Endothelial cell of umbilical vein (primary cell): ENCODE data around the gene STPG3. TPM values are rescaled to one million over a fixed set of nuclear protein-coding genes. Genes with fewer than 3 reads are reported as not detected.

ENCODE experiments used
- BruUV-seq: library from RNA; stranded (reverse); fragments of 400-500 nt; replicated peaks from 2 replicates; lab custom pipeline; 2021; lab: Mats Ljungman, UMichigan
- CTCF ChIA-PET: fragments of 300-600, 350-600 bp; sonication (Branson Sonifier 250); formaldehyde crosslinking; loops from one replicate; lab custom pipeline; 2021; ENCODE audit warnings: antibody characterized with exemption, inconsistent platforms; lab: Charles Lee
- POLR2A ChIA-PET: fragments of 300-600, 350-600 bp; sonication (Branson Sonifier 250); formaldehyde crosslinking; loops from one replicate; lab custom pipeline; 2021; ENCODE audit warnings: antibody characterized with exemption, inconsistent platforms; lab: Charles Lee
- DNase-seq: peaks from one replicate; pipeline ENCODE4 v3.0.0-alpha.2; 2011; ENCODE audit warnings: low read depth, low spot score
- FAIRE-seq: peaks from 2 replicates; lab custom pipeline; 2011; peaks lifted over from hg19 to GRCh38; lab: Jason Lieb, UNC
- H2AFZ ChIP-seq: 2 replicates; pipeline ENCODE4 v1.6.0; 2012; ENCODE audit warnings: low read depth, low read length, control low read depth, inconsistent platforms
- H3K27ac ChIP-seq: 2 replicates; pipeline ENCODE4 v1.5.1; 2011; ENCODE audit warnings: low read depth, mild to moderate bottlenecking, control low read depth, low read length, moderate library complexity; ENCODE audit not compliant: insufficient read depth
- H3K27me3 ChIP-seq, 2 experiments: 2 replicates each; pipeline versions ENCODE4 v1.6.0 to v1.6.1; 2011; ENCODE audit warnings: low read length in 2 of 2, mixed read lengths in 1 of 2; ENCODE audit not compliant: control insufficient read depth in 2 of 2, insufficient read depth in 2 of 2
- H3K36me3 ChIP-seq, 2 experiments: 2 replicates in 1 of 2; 3 replicates in 1 of 2; pipeline ENCODE4 v1.5.1; 2011; ENCODE audit warnings: low read length in 2 of 2, mild to moderate bottlenecking in 1 of 2, moderate library complexity in 1 of 2; ENCODE audit not compliant: control insufficient read depth in 2 of 2, insufficient read depth in 2 of 2; ENCODE audit errors: extremely low read depth in 1 of 2
- H3K4me1 ChIP-seq: 3 replicates; pipeline ENCODE4 v1.5.1; 2011; ENCODE audit warnings: mild to moderate bottlenecking, low read length; ENCODE audit not compliant: control insufficient read depth, insufficient read depth; ENCODE audit errors: extremely low read depth
- H3K4me2 ChIP-seq: 2 replicates; pipeline ENCODE4 v1.6.1; 2011; ENCODE audit warnings: low read length, control low read depth, mixed read lengths; ENCODE audit not compliant: insufficient read depth
- H3K4me3 ChIP-seq, 3 experiments: fragments of 200-600 bp in 1 of 3; sonication (generic), shearing (Covaris generic) in 1 of 3; replicated peaks in 1 of 3; 2 replicates each; pipeline ENCODE4 v1.5.1; 2011 to 2016; ENCODE audit warnings: control low read depth in 3 of 3, low read length in 3 of 3, mild to moderate bottlenecking in 2 of 3, inconsistent platforms in 1 of 3, low read depth in 1 of 3, moderate library complexity in 1 of 3; ENCODE audit not compliant: insufficient read depth in 1 of 3
- H3K79me2 ChIP-seq: 2 replicates; pipeline ENCODE4 v1.6.0; 2012; ENCODE audit warnings: low read length, inconsistent platforms; ENCODE audit not compliant: control insufficient read depth, insufficient read depth
- H3K9ac ChIP-seq: replicated peaks from 2 replicates; pipeline ENCODE3; 2011; ENCODE audit warnings: low read length, control low read depth; ENCODE audit not compliant: insufficient read depth; ENCODE audit errors: extremely low read depth
- H3K9me1 ChIP-seq: replicated peaks from 3 replicates; pipeline ENCODE4 v1.6.0; 2011; ENCODE audit warnings: mild to moderate bottlenecking, low read length; ENCODE audit not compliant: control insufficient read depth, insufficient read depth; ENCODE audit errors: extremely low read depth
- H3K9me3 ChIP-seq: replicated peaks from 2 replicates; pipeline ENCODE4 v1.5.1; 2012; ENCODE audit warnings: low read length, inconsistent platforms; ENCODE audit not compliant: control insufficient read depth, insufficient read depth
- H4K20me1 ChIP-seq: replicated peaks from 2 replicates; pipeline ENCODE3; 2011; ENCODE audit warnings: mild to moderate bottlenecking, low read length; ENCODE audit not compliant: control insufficient read depth, insufficient read depth; ENCODE audit errors: extremely low read depth
- EZH2 ChIP-seq: IDR thresholded peaks from 2 replicates; pipeline ENCODE4 v1.6.1; 2012; ENCODE audit warnings: borderline replicate concordance, low read depth, mild to moderate bottlenecking, moderate library complexity, low read length, inconsistent platforms; ENCODE audit not compliant: severe bottlenecking
- FOS ChIP-seq: IDR thresholded peaks from 2 replicates; pipeline ENCODE4 v1.6.1; 2011; ENCODE audit warnings: mild to moderate bottlenecking, low read length, moderate library complexity, borderline replicate concordance; ENCODE audit not compliant: insufficient read depth
- GATA2 ChIP-seq: IDR thresholded peaks from 2 replicates; pipeline ENCODE4 v1.7.0; 2011; ENCODE audit warnings: low read depth, mild to moderate bottlenecking, moderate library complexity, mixed read lengths, low read length; ENCODE audit not compliant: insufficient read length, insufficient read depth
- JUN ChIP-seq: IDR thresholded peaks from 2 replicates; pipeline ENCODE4 v1.6.1; 2011; ENCODE audit warnings: borderline replicate concordance, low read depth; ENCODE audit not compliant: insufficient read length, insufficient read depth
- MAX ChIP-seq: IDR thresholded peaks from 2 replicates; pipeline ENCODE4 v1.6.1; 2011; ENCODE audit not compliant: insufficient read depth, insufficient read length
- MYC ChIP-seq: IDR thresholded peaks from one replicate; pipeline ENCODE4 v1.6.1; 2011; ENCODE audit warnings: mild to moderate bottlenecking, low read depth, low read length
- POLR2A ChIP-seq: IDR thresholded peaks from 2 replicates; pipeline ENCODE4 v1.6.1; 2012; ENCODE audit warnings: low read depth, mild to moderate bottlenecking, control low read depth, low read length
- POLR2AphosphoS5 ChIP-seq: IDR thresholded peaks from 2 replicates; pipeline ENCODE4 v1.6.1; 2012; ENCODE audit warnings: low read depth, mild to moderate bottlenecking, control low read depth, low read length, moderate library complexity; ENCODE audit not compliant: insufficient read depth
- dilution Hi-C: fragments of 300-500 bp; cut with MboI; formaldehyde crosslinking; loops from one replicate; pipeline ENCODE4 v1.15.0; 2019; ENCODE audit warnings: low sequenced_read_pairs; ENCODE audit not compliant: extremely low pct_ligation_motif_present
- intact Hi-C: fragments of 100-400 bp; cut with micrococcal nuclease; formaldehyde crosslinking; loops from one replicate; pipeline ENCODE4 v1.10.0; 2022
- polyA plus RNA-seq, 4 experiments: library from polyadenylated mRNA; depleted of rRNA in 3 of 4; stranded (reverse) in 3 of 4; unstranded in 1 of 4; fragments of >200 nt; gene quantifications; 2 replicates each; pipeline versions ENCODE4 v1.2.1 to v1.2.3, GENCODE V29; 2011 to 2012; ENCODE audit warnings: missing spikeins in 1 of 4
- total RNA-seq: library from RNA; stranded (reverse); gene quantifications from 2 replicates; pipeline ENCODE4 v1.2.3, GENCODE V29; 2021
- TF ChIP-seq, protein P1 (sequence below), 2 donors: IDR thresholded peaks; 1 replicate in 1 of 2; 2 replicates in 1 of 2; pipeline ENCODE4 v1.5.1; 2011; ENCODE audit warnings: low read length in 2 of 2, mild to moderate bottlenecking in 2 of 2, moderate library complexity in 2 of 2, control low read depth in 1 of 2, inconsistent platforms in 1 of 2, low read depth in 1 of 2; ENCODE audit not compliant: insufficient read depth in 1 of 2; ENCODE audit errors: extremely low read depth in 1 of 2

STPG3 gene
- total and polyA plus RNA-seq, 2 donors (not counting 3 experiments of a cell fraction or from before 2014, with no cell fraction given): not detected

GRCh38 chr9:137295238-137295811 lies 44.2 kb downstream of the STPG3 start:
- Histone ChIP-seq H3K36me3 (no peaks in the 10 kb centered on the region), H3K9ac (peak overlapping the region; percentile 66), H3K4me3 (peak overlapping the region in 2 of 3 experiments; percentile 31 to 64), H3K27me3 (no peaks in the 10 kb centered on the region), H3K9me1 (no peaks in the 10 kb centered on the region), H3K27ac (peak overlapping the region; percentile 58), H3K9me3 (no peaks in the 10 kb centered on the region), H2AFZ (peak overlapping the region; percentile 15), H3K4me1 (peaks cover 44% of the 10 kb centered on the region), H4K20me1 (no peaks in the 10 kb centered on the region), H3K79me2 (peaks cover 13% of the 10 kb centered on the region), H3K4me2 (peak overlapping the region; percentile 10)
- dilution Hi-C loops: no loop called here
- ChIA-PET CTCF (interaction anchor here (1.1 to 2.8 kb wide), 5 partner anchors 8 to 128 kb away, joined by 4 to 20 read pairs (median 9); partner anchors contain the start of genes EXD3, NOXA1 and TOR4A), POLR2A (interaction anchor here (0.7 kb wide), 1 partner anchor 18 kb away, joined by 11 read pairs; the partner anchor contains the start of gene TOR4A)
- FAIRE-seq (no peak), DNase-seq (peak; percentile 43)
- TF ChIP-seq GATA2 (no peak), FOS (no peak), MYC (no peak), POLR2AphosphoS5 (peak; percentile 52), MAX (no peak), JUN (no peak), EZH2 (no peak), POLR2A (peak; percentile 22)
- TF ChIP-seq, protein P1, sequence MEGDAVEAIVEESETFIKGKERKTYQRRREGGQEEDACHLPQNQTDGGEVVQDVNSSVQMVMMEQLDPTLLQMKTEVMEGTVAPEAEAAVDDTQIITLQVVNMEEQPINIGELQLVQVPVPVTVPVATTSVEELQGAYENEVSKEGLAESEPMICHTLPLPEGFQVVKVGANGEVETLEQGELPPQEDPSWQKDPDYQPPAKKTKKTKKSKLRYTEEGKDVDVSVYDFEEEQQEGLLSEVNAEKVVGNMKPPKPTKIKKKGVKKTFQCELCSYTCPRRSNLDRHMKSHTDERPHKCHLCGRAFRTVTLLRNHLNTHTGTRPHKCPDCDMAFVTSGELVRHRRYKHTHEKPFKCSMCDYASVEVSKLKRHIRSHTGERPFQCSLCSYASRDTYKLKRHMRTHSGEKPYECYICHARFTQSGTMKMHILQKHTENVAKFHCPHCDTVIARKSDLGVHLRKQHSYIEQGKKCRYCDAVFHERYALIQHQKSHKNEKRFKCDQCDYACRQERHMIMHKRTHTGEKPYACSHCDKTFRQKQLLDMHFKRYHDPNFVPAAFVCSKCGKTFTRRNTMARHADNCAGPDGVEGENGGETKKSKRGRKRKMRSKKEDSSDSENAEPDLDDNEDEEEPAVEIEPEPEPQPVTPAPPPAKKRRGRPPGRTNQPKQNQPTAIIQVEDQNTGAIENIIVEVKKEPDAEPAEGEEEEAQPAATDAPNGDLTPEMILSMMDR (IDR thresholded peaks at IDR 0.05; ENCODE audit: extremely low read depth in 1 of 2, insufficient read depth in 1 of 2, low read depth in 1 of 2, low read length in 2 of 2): peak; percentile 44 to 76
- no TSS peak for BruUV-seq
- intact Hi-C loops: no loop called here
